Endodermal cell (in vitro differentiated cells): ENCODE data around the gene NABP2. TPM values are rescaled to one million over a fixed set of nuclear protein-coding genes. Genes with fewer than 3 reads are reported as not detected.

Experiments
- DNase-seq: peaks from one replicate; pipeline ENCODE4 v3.0.0-alpha.2; 2017
- H3K27ac ChIP-seq: 2 replicates; pipeline ENCODE4 v1.5.1; 2013; ENCODE audit warnings: mild to moderate bottlenecking, low read depth, low read length, moderate library complexity
- H3K27me3 ChIP-seq: 2 replicates; pipeline ENCODE4 v1.6.1; 2013; ENCODE audit warnings: mild to moderate bottlenecking, low read length, moderate library complexity; ENCODE audit not compliant: insufficient read depth, control insufficient read depth, poor library complexity, severe bottlenecking
- H3K36me3 ChIP-seq: 2 replicates; pipeline ENCODE4 v1.7.0; 2013; ENCODE audit warnings: mild to moderate bottlenecking, low read length, moderate library complexity; ENCODE audit not compliant: control insufficient read depth, insufficient read depth
- H3K4me1 ChIP-seq: one replicate; pipeline ENCODE4 v1.7.0; 2013; ENCODE audit warnings: low read length; ENCODE audit not compliant: control insufficient read depth, insufficient read depth
- H3K4me3 ChIP-seq: 2 replicates; pipeline ENCODE4 v1.5.1; 2013; ENCODE audit warnings: mild to moderate bottlenecking, low read length, moderate library complexity
- H3K9ac ChIP-seq: 2 replicates; pipeline ENCODE4 v1.6.1; 2013; ENCODE audit warnings: mild to moderate bottlenecking, low read length, moderate library complexity; ENCODE audit not compliant: poor library complexity, severe bottlenecking; ENCODE audit errors: extremely low read depth
- H3K9me3 ChIP-seq: 2 replicates; pipeline ENCODE4 v1.6.1; 2013; ENCODE audit warnings: mild to moderate bottlenecking, low read length, moderate library complexity; ENCODE audit not compliant: control insufficient read depth
- H3K27ac Mint-ChIP-seq: 2 replicates; pipeline ENCODE4 v1.8.0; 2020; ENCODE audit warnings: mixed read lengths
- H3K27me3 Mint-ChIP-seq: 2 replicates; pipeline ENCODE4 v1.8.0; 2021; ENCODE audit warnings: mild to moderate bottlenecking, mixed read lengths; ENCODE audit not compliant: insufficient read depth
- H3K36me3 Mint-ChIP-seq: 2 replicates; pipeline ENCODE4 v1.8.0; 2020; ENCODE audit warnings: low read depth, mixed read lengths
- H3K4me1 Mint-ChIP-seq: 2 replicates; pipeline ENCODE4 v1.8.0; 2020; ENCODE audit warnings: mixed read lengths
- H3K4me3 Mint-ChIP-seq: 2 replicates; pipeline ENCODE4 v1.8.0; 2020; ENCODE audit warnings: mild to moderate bottlenecking, moderate library complexity, mixed read lengths
- H3K9me3 Mint-ChIP-seq: 2 replicates; pipeline ENCODE4 v1.8.0; 2020; ENCODE audit warnings: mild to moderate bottlenecking, mixed read lengths
- WGBS, 2 experiments: methylation state at CpG; one replicate each; pipeline versions ENCODE4 v1.1.5 to v1.1.7; 2013; ENCODE audit warnings: missing lambda C conversion rate in 2 of 2, mixed read lengths in 1 of 2; ENCODE audit not compliant: insufficient coverage in 1 of 2, insufficient read length in 1 of 2; 5-methylcytosine and 5-hydroxymethylcytosine counted together
- total RNA-seq, 2 donors: library from RNA; stranded (reverse); fragmentation: NEBNext Ultra II Directional in 1 of 2; extraction: Animal tissue kit (Norgen Biotek cat#: 25700) in 1 of 2; gene quantifications; 2 replicates in 1 of 2; 3 replicates in 1 of 2; pipeline ENCODE4 v1.2.1, GENCODE V29; 2021
- TF ChIP-seq, protein P1 (sequence below): fragments of 200-600 bp; sonication (generic); conservative IDR thresholded peaks from 2 replicates; pipeline ENCODE4 v1.5.0; 2021; ENCODE audit warnings: antibody characterized with exemption, mild to moderate bottlenecking

NABP2 gene
- total RNA-seq, 2 donors from 2014 or later, result 27.0 to 35.1 TPM

DNA sequence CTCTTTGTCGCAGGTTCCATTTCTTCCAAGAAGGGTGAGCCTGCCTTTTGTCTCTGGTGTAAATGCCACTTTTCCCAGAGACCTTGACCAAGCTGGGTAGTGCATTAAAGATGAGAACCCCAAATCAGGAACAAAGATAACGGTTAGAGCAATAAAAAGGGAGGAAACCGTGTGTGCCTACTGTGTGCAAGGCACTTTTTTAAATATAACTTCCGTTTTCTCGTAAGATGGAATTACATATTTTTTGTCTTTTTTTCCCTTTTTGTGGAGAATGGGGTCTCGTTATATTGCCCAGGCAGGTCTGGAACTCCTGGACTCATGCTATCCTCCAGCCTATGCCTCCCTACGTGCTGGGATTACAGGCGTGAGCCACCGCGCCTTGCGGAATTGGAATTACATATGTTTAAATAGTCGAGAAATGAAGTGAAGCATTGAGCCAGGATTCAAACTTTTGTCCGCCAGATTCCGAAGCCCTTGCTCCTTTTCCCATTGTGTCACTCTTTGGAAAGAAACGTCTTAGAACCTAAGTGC, 506 bp upstream of the NABP2 start:
- H3K4me3 Mint-ChIP-seq, result peak overlapping the region; percentile 99

DNA sequence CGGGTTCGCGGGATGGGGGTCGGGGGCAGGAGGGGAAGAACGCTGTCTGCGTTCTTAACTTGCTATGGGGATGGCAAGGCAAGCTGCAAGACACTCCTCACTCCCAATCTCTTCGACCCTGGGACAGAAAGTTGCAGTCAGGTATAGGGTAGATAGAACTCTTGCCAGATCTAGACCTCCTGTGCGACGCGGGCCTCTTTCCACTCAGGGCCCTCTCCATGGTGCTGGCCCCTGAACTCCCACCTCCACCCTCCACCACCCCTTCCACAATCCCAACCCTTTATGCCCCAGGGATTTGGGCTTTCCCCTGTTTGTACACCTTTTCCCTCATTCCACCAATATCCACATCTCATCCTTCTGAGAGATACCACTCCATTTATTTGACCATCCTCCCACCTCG, 812 bp downstream of the NABP2 start:
- H3K4me3 ChIP-seq, result peak overlapping the region; percentile 88
- peak; percentile 59 for DNase-seq
- no peaks in the 10 kb centered on the region for H3K27me3 Mint-ChIP-seq
- H3K27me3 ChIP-seq, result no peaks in the 10 kb centered on the region
- H3K4me1 ChIP-seq, result peaks cover 5% of the 10 kb centered on the region
- H3K9me3 ChIP-seq, result no peaks in the 10 kb centered on the region
- no peaks in the 10 kb centered on the region for H3K9me3 Mint-ChIP-seq
- TF ChIP-seq, protein P1, sequence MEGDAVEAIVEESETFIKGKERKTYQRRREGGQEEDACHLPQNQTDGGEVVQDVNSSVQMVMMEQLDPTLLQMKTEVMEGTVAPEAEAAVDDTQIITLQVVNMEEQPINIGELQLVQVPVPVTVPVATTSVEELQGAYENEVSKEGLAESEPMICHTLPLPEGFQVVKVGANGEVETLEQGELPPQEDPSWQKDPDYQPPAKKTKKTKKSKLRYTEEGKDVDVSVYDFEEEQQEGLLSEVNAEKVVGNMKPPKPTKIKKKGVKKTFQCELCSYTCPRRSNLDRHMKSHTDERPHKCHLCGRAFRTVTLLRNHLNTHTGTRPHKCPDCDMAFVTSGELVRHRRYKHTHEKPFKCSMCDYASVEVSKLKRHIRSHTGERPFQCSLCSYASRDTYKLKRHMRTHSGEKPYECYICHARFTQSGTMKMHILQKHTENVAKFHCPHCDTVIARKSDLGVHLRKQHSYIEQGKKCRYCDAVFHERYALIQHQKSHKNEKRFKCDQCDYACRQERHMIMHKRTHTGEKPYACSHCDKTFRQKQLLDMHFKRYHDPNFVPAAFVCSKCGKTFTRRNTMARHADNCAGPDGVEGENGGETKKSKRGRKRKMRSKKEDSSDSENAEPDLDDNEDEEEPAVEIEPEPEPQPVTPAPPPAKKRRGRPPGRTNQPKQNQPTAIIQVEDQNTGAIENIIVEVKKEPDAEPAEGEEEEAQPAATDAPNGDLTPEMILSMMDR, result no peak
- 91 to 99% methylated on average over 8 to 10 of the region's 11 CpGs for WGBS, 2 experiments
- H3K4me3 Mint-ChIP-seq, result peak overlapping the region; percentile 99
- peaks cover 26% of the 10 kb centered on the region for H3K4me1 Mint-ChIP-seq
- no peak overlapping the region for H3K9ac ChIP-seq
- no peak overlapping the region for H3K27ac Mint-ChIP-seq
- peaks cover 5% of the 10 kb centered on the region for H3K36me3 Mint-ChIP-seq
- peaks cover 3% of the 10 kb centered on the region for H3K36me3 ChIP-seq
- no peak overlapping the region for H3K27ac ChIP-seq

More for the DNA sequence above, 506 bp upstream of the NABP2 start:
- Mint-ChIP-seq H3K36me3 (peaks cover 5% of the 10 kb centered on the region), H3K9me3 (peaks cover 1% of the 10 kb centered on the region), H3K4me1 (peaks cover 26% of the 10 kb centered on the region), H3K27ac (peak overlapping the region; percentile 96), H3K27me3 (no peaks in the 10 kb centered on the region)
- Histone ChIP-seq H3K4me3 (peak overlapping the region; percentile 21), H3K36me3 (peaks cover 6% of the 10 kb centered on the region), H3K9ac (no peak overlapping the region), H3K27ac (peak overlapping the region; percentile 27), H3K4me1 (peaks cover 5% of the 10 kb centered on the region), H3K27me3 (no peaks in the 10 kb centered on the region), H3K9me3 (no peaks in the 10 kb centered on the region)
- TF ChIP-seq, protein P1, result no peak
- no peak for DNase-seq
- 54 to 68% methylated on average over 8 to 15 of the region's 15 CpGs for WGBS, 2 experiments

DNA sequence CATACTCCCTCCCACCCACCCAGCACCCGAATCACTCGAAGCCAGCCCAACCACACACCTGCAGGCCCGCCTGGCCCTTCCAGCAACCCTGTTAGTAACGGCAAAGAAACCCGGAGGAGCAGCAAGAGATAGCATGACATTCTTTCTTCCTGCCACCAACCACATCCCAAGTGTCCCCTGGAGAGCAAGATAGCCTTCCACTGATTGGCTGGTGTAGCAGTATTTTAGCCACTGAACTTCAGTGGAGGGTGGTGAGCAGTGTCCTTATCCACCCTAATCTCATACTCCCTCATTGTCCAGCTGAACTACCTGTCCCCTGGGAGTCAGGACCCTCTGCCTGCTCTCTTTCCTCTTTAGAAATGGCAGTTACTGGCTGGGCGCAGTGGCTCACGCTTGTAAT, 4.9 kb downstream of the NABP2 start:
- H3K9me3 ChIP-seq, result no peaks in the 10 kb centered on the region
- no peak overlapping the region for H3K27ac ChIP-seq
- Mint-ChIP-seq H3K36me3 (peaks cover 5% of the 10 kb centered on the region), H3K4me3 (no peak overlapping the region), H3K27me3 (peaks cover 4% of the 10 kb centered on the region), H3K4me1 (peaks cover 9% of the 10 kb centered on the region), H3K9me3 (no peaks in the 10 kb centered on the region), H3K27ac (no peak overlapping the region)
- H3K4me1 ChIP-seq, result no peaks in the 10 kb centered on the region
- TF ChIP-seq, protein P1, result no peak
- no peak overlapping the region for H3K4me3 ChIP-seq
- H3K36me3 ChIP-seq, result peaks cover 3% of the 10 kb centered on the region
- no peaks in the 10 kb centered on the region for H3K27me3 ChIP-seq
- peak; percentile 52 for DNase-seq
- H3K9ac ChIP-seq, result no peak overlapping the region
- WGBS, 2 experiments, result 83 to 93% methylated on average over 5 to 7 of the region's 7 CpGs
